Activated effector memory CD4-positive, alpha-beta T cell treated with Interleukin-2 at 50 U/mL for 16 hours (primary cell): ENCODE data around the gene CDKN3.
"Not testable (repeated sequence)": the region's sequence is repeated elsewhere in the genome, so short reads cannot be mapped to it uniquely, and the experiment has no call there.

ENCODE experiments used
- DNase-seq: peaks from one replicate; pipeline ENCODE4 v3.0.0-alpha.2; 2020

Gene CDKN3

DNA sequence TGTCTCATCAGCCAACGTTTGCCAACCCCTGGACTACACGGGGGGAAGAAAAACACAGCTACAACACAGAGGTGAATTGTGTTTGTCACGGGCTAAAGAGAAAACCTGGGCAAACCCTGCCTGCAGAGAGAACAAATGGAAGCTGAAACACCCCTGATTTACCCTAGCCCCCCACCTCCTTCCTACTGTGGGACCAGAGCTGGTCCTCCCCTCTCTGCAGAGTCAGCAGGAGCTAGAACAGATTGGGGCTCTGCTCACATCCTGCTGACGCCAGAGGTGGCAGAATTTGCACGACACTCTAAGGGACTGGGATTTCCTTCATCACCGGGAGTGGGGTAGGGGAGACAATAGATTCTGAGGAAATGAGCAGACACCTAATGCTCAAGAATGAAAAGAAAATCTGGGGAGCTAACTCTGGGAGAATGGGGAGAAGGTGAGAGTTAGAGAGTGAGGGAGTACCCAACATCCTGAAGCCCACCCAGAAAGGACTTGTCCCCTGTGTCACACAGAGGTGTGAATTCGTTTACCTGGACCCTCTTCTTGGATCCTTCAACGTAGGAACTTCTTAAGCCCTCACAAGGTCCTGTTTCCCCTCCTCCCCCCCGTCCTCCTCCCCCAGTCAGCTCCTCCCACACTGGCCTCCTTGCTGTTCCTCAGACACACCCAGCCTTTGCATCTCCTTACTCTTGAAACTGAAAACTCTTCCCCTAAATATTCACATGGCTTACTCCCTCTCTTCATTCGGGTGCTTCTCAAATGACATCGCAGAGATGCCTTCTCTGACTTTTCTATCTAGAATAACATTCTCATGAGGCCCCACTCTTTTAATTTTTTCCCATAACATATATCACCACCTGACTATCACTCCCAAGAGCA is 26.2 kb upstream of the CDKN3 start:
- DNase-seq: no peak

- DNase-seq: no peak
Measured at GRCh38 chr14:54374117-54374884, 22.5 kb upstream of the CDKN3 start.

DNA sequence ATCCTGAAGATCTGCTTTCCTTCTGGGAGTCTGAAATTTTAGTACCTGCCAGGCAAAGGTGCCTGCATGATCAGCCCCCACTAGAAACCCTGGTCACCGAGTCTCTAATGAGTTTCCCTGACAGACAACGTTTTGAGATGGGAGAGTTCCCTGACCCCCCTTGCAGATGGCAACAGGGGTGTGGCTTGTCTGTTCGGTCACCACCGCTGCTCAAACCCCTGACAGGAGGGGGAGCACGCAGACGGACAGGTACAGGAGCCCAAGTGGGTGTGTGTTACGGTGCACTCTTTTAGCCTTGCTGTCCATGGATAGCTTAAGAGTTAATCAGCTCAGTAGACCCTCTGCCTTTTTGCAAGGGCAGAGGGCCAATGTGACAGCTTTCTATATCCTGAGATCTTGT is 19.3 kb upstream of the CDKN3 start:
- no peak for DNase-seq

DNA sequence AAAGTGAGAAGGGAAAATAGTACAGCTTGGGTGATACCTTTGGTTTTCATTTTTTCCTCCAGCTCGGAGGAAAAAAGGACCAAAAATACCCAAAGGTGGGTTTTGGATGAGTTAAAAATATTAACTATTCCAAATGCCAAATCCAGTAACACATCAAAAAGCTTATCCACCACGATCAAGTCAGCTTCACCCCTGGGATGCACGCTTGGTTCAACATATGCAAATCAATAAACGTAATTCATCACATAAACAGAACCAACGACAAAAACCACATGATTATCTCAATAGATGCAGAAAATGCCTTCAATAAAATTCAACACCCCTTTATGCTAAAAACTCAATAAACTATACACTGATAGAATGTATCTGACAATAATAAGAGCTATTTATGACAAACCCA is 17.9 kb upstream of the CDKN3 start:
- DNase-seq: not testable (repeated sequence)

DNA sequence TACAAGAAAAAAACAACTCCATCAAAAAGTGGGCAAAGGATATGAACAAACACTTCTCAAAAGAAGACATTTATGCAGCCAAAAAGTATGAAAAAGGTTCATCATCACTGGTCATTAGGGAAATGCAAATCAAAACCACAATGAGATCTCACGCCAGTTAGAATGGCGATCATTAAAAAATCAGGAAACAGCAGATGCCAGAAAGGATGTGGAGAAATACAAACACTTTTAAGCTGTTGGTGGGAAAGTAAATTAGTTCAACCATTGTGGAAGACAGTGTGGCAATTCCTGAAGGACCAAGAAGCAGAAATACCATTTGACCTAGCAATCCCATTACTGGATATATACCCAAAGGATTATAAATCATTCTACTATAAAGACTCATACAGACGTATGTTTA is 16.2 kb upstream of the CDKN3 start:
- DNase-seq: not testable (repeated sequence)

DNA sequence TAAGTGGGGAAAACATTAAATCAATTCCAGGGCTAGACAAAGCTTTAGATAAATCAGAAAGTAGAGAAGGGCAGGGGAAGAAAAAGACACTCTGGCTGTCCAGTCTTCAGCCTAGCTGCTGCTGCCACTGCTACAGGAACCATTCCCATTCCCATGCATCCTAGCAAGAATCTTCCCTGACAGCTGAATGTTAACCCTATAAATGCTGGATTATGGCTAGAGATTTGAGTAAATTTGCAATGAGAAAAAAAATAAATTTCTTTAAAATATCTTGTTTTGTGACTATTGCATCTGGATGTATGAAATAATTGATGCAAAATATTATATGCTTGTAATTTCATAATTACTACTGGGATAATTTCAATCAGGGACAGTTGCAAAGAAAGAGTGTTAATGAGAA is 15.0 kb upstream of the CDKN3 start:
- no peak for DNase-seq

- no peak for DNase-seq
Measured at GRCh38 chr14:54383835-54384234, 13.0 kb upstream of the CDKN3 start.

GRCh38 chr14:54385556-54385955 is 11.3 kb upstream of the CDKN3 start:
- DNase-seq: no peak

DNA sequence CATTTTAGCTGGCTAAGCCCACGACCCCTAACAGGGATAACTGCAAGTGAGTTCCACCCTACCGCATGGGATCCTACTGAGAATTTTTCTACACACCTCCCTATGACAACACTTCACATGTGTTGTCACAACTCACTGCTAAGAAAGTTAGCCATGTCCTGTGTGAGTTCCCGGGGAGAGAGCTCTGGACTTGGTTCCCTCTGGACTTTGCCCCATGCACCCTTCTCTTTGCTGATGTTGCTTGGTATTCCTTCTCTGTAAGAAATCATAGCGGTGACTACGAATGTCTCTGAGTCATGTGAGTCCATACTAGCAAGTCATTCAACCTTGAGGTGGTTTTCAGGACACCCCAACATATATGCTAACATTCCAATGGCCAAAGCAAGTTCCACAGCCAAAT is 9.5 kb upstream of the CDKN3 start:
- no peak for DNase-seq

DNA sequence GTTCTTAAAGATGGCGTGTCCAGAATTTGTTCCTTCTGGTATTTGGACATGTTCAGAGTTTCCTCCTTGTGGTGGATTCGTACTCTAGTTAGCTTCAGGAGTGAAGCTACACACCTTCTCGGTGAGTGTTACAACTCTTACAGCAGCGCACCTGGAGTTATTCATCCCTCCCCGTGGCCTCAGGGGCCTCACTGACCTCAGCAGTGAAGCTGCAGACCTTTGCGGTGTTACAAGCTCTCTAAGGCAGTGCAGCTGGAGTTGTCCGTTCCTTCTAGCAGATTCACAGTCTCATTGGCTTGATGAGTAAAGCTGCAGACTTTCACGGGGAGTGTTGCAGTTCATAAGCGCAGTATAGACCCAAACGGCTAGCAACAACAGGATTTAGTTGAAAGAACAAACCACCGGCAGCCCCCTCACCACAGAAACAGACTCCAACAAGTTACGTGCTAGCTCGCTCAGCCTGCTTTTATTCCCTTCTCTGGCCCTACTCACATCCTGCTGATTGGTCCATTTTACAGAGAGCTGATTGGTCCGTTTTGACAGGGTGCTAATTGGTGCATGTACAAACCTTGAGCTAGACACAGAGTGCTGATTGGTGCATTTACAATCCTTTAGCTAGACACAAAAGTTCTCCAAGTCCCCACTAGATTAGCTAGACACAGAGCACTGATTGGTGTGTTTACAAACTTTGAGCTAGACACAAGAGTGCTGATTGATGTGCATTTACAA is 4.5 kb upstream of the CDKN3 start:
- no peak for DNase-seq

DNA sequence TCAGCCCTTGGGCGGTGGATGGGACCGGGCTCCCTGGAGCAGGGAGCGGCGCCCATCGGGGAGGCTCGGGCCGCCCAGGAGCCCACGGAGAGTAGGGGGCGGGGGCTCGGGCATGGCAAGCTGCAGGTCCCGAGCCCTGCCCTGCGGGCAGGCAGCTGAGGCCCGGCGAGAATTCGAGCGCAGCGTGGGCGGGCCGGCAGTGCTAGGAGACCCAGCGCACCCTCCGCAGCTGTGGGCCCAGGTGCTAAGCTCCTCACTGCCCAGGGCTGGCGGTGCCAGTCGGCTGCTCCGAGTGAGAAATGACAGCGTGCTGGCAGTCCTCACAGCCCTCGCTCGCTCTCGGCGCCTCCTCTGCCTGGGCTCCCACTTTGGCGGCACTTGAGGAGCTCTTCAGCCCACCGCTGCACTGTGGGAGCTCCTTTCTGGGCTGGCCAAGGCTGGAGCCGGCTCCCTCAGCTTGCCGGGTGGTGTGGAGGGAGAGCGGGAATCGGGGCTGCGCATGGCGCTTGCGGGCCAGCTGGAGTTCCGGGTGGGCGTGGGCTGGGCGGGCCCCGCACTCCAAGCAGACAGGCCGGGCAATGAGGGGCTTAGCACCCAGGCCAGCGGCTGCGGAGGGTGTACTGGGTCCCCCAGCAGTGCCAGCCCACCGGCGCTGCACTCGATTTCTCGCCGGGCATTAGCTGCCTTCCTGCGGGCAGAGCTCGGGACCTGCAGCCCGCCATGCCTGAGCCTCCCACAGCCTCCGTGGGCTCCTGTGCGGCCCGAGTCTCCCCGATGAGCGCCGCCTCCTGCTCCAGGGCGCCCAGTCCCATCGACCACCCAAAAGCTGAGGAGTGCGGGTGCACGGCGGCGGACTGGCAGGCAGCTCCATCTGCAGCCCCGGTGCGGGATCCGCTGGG is 3.6 kb upstream of the CDKN3 start:
- DNase-seq: not testable (repeated sequence)

- DNase-seq: no peak
Measured at GRCh38 chr14:54394596-54394995, 2.2 kb upstream of the CDKN3 start.

GRCh38 chr14:54395284-54395683 is 1.5 kb upstream of the CDKN3 start:
- DNase-seq: no peak

GRCh38 chr14:54395716-54396115 is 1.1 kb upstream of the CDKN3 start:
- DNase-seq: no peak

- DNase-seq: no peak
Measured at GRCh38 chr14:54396183-54396492, 669 bp upstream of the CDKN3 start.

DNA sequence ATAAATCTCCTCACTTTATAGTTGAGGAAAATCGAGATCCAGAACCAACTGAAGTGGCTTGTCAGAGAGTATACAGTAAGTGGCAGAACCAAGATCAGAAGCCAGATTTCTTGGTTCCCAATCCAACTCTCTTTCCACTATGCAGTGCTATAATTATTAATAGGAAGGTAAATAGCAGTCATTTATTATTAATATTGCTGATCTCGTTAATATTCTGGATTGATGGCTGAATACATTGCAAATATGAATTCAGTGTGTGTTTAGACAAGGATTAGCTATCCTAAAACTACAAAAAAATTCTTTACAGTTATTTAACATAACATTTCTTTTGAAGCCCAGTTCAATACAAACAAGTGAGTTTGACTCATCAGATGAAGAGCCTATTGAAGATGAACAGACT is 2.8 kb downstream of the CDKN3 start:
- no peak for DNase-seq

DNA sequence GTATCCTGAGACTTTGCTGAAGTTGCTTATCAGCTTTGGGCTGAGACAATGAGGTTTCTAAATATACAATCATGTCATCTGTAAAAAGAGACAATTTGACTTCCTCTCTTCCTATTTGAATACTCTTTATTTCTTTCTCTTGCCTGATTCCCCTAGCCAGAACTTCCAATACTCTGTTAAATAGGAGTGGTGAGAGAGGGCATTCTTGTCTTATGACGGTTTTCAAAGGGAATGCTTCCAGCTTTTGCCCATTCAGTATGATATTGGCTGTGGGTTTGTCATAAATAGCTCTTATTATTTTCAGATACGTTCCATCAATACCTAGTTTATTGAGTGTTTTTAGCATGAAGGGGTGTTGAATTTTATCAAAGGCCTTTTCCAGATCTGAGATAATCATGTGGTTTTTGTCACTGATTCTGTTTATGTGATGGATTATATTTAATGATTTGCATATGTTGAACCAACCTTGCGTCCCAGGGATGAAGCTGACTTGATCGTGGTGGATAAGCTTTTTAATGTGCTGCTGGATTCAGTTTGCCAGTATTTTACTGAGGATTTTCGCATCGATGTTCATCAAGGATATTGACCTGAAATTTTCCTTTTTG is 6.7 kb downstream of the CDKN3 start:
- DNase-seq: not testable (repeated sequence)

GRCh38 chr14:54410215-54410614 is 13.4 kb downstream of the CDKN3 start:
- no peak for DNase-seq

DNA sequence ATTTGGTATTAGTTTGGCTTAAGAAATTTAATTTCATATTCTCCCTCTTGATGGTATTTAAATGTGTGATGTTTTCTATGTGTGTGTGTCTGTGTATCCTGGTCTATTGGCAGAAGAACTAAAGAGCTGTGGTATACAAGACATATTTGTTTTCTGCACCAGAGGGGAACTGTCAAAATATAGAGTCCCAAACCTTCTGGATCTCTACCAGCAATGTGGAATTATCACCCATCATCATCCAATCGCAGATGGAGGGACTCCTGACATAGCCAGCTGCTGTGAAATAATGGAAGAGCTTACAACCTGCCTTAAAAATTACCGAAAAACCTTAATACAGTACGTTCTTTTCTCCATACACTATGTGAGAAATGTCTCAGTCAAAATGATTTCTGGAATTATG is 14.6 kb downstream of the CDKN3 start:
- DNase-seq: no peak

DNA sequence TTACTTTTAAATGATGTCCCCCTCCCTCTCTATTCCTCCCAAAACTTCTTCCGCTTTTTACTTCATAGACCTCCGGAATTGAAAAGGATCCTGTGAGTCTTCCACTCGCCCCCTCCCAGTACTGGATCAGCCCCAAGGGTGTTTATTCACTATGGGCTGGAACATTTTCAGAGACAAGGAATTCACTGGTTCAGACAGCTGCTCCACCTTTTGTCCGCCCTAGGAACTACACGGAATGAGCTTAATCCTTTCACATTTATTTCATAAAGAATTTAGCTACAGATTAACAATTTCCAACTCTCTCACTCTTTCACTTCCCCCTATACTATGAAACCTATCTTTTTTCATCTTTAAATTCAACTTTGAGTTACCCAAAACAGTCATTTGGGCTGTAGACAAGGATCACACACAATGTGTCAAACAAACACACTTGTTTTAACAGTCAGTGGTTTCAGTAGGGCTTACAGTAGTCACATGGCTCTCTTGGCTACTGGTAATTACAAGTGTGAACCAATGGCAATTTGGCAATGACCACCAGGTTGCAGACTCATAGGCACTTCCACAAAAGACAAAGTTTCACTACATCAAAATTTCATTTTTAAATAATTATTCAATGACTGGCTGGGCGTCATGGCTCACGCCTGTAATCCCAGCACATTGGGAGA is 23.8 kb downstream of the CDKN3 start:
- DNase-seq: no peak

DNA sequence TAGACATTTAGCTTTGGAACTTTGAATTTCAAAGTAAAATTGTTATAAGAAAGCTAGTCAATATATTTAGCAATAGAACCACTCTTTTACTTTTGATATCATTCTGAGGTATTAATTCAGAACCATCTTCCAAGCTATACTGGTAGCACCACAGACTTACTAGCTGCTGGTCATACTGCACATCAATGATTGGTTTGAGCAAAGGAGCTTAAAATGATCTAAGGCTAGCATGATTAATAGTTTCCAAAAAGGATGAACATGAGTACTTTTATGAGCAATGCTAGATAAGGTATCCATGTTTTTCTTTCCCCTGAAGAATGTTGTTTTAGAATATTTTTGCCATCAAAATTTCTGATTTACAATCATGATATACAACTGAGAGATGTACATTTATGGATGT is 27.2 kb downstream of the CDKN3 start:
- no peak for DNase-seq

DNA sequence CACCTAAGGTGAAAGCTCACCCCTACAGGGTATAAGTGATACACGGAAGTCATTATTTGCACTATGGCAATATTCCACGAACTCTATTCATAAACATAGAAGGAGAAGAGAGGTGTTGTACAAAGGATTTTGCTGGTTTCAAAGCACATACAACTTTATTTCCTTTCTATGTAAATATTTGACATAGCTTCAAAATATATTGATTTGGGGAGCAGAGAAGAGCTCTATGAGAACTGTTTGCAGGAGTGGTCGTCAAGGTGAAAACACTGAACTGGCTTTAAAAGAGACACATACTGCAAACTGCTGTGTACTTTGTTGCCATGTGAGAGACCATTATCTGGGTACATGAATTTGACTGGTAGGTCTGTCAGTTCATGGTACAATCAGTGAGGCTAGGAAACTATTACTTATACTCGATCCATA is 27.7 kb downstream of the CDKN3 start:
- no peak for DNase-seq
